IPS-11a (cell line): ENCODE results near the gene MED15.
"Not testable (repeated sequence)": the region's sequence is repeated elsewhere in the genome, so short reads cannot be mapped to it uniquely, and the experiment has no call there.

Experiments used
- H3K4me3 ChIP-seq: one replicate; pipeline ENCODE4 v1.5.1; 2013; ENCODE audit warnings: low read depth, low read length, control low read depth

MED15 gene

GRCh38 chr22:20619045-20619892 lies 111.9 kb downstream of the MED15 start:
- no peak overlapping the region for H3K4me3 ChIP-seq

- not testable (repeated sequence) for H3K4me3 ChIP-seq
Observed at GRCh38 chr22:20619893-20620194, 112.4 kb downstream of the MED15 start.

- H3K4me3 ChIP-seq = no peak overlapping the region
Observed at GRCh38 chr22:20621162-20621561, 113.8 kb downstream of the MED15 start.

- no peak overlapping the region for H3K4me3 ChIP-seq
Observed at GRCh38 chr22:20622650-20623339, 115.4 kb downstream of the MED15 start.

GRCh38 chr22:20624161-20624616 lies 116.8 kb downstream of the MED15 start:
- H3K4me3 ChIP-seq = no peak overlapping the region

- H3K4me3 ChIP-seq = no peak overlapping the region
Observed at GRCh38 chr22:20625270-20625669, 117.9 kb downstream of the MED15 start.

- no peak overlapping the region for H3K4me3 ChIP-seq
Observed at GRCh38 chr22:20626811-20627210, 119.4 kb downstream of the MED15 start.

- no peak overlapping the region for H3K4me3 ChIP-seq
Observed at GRCh38 chr22:20627432-20627831, 120.0 kb downstream of the MED15 start.

GRCh38 chr22:20628081-20628939 lies 120.9 kb downstream of the MED15 start:
- no peak overlapping the region for H3K4me3 ChIP-seq

GRCh38 chr22:20629401-20629800 lies 122.0 kb downstream of the MED15 start:
- no peak overlapping the region for H3K4me3 ChIP-seq

- H3K4me3 ChIP-seq = no peak overlapping the region
Observed at GRCh38 chr22:20630873-20631617, 123.6 kb downstream of the MED15 start.

- no peak overlapping the region for H3K4me3 ChIP-seq
Observed at GRCh38 chr22:20632082-20632481, 124.7 kb downstream of the MED15 start.

- no peak overlapping the region for H3K4me3 ChIP-seq
Observed at GRCh38 chr22:20632518-20632917, 125.1 kb downstream of the MED15 start.

- no peak overlapping the region for H3K4me3 ChIP-seq
Observed at GRCh38 chr22:20634560-20635226, 127.3 kb downstream of the MED15 start.

GRCh38 chr22:20635227-20635591 lies 127.8 kb downstream of the MED15 start:
- no peak overlapping the region for H3K4me3 ChIP-seq

GRCh38 chr22:20636075-20636812 lies 128.8 kb downstream of the MED15 start:
- no peak overlapping the region for H3K4me3 ChIP-seq

- no peak overlapping the region for H3K4me3 ChIP-seq
Observed at GRCh38 chr22:20636945-20637344, 129.5 kb downstream of the MED15 start.
